Hematopoietic multipotent progenitor cell treated with erythropoietin and hydrocortisone succinate and interleukin-3 and kit ligand, for 17 days (in vitro differentiated cells): Measurements from ENCODE around the gene CDC25B.

Source experiments
- DNase-seq: peaks from one replicate; pipeline ENCODE4 v3.0.0-alpha.2; 2015; ENCODE audit warnings: low spot score

The CDC25B gene

DNA sequence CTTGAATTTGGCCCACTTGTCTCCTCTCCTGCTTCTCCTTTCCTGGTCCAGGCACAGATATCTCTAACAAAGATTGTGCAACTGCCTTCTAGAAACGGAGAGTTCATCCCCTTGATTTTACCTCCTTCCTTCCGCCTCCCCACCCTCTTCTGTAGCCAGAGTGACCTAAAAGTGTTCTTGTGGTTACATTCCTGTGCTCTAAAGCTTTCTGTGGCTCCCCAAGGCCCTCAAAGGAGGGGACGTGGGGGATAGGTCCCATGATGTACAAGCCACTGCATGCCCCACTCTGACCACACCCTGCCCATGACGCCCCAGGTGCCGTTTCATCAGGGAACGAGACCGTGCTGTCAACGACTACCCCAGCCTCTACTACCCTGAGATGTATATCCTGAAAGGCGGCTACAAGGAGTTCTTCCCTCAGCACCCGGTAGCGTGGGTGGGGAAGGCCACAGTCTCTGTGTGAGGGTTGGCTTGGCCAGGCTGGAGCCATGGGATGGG lies 8.2 kb downstream of the CDC25B start:
- DNase-seq = no peak

DNA sequence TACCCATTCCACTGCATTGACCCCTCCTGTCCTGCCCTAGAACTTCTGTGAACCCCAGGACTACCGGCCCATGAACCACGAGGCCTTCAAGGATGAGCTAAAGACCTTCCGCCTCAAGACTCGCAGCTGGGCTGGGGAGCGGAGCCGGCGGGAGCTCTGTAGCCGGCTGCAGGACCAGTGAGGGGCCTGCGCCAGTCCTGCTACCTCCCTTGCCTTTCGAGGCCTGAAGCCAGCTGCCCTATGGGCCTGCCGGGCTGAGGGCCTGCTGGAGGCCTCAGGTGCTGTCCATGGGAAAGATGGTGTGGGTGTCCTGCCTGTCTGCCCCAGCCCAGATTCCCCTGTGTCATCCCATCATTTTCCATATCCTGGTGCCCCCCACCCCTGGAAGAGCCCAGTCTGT lies 8.7 kb downstream of the CDC25B start:
- no peak for DNase-seq

DNA sequence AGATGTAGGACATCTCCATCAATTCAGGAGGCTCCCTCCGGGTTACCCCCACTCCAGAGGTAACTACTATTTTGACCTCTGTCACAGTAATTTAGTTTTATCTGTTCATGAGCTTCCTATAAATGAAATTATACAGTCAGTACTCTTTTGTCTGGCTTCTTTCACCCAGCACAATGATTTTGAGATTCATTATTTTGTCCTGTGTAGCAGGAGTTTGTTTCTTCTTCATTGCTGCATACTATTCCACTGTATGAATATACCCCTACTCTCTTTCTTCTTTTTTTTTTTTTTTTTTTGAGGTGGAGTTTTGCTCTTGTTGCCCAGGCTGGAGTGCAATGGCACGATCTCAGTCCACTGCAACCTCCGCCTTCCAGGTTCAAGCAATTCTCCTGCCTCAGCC lies 12.4 kb downstream of the CDC25B start:
- DNase-seq = no peak

DNA sequence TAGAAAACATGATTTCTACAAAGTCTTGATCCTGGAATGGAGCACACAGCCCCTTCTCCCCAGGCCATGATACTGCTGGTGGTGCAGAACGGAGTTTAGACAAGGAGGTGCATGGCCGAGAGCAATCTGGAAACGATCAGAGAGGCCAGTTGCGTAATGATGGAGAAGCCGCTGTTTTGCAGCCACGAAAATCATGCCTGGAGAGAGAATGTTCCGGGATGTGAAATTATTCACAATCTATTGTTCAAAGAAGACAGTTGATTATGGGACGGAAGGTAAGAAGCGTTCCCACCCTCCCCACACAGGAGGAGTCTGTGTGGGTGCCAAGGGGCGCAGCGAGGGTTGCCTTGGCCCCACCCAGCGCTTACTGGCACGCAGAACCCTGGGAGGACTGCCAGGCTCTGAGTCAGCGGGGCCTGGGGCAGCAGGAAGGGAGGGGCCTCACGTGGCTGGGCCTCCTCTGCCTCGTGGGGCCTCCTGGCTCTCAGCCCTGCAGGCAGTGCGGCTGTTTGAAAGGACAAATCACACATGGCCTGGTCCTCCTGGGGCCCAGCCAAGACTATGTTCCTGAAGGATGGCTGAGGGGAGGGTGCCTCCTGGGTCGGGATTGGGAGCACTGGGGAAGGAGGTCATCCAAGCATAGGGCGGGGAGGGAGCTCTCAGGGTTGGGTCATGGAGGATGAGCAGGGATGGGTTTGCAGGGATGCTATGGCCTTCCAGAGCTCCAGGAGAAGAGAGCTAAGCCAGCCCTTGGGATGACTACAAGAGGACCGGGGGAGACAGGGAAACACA lies 15.6 kb downstream of the CDC25B start:
- DNase-seq = peak; percentile 96

DNA sequence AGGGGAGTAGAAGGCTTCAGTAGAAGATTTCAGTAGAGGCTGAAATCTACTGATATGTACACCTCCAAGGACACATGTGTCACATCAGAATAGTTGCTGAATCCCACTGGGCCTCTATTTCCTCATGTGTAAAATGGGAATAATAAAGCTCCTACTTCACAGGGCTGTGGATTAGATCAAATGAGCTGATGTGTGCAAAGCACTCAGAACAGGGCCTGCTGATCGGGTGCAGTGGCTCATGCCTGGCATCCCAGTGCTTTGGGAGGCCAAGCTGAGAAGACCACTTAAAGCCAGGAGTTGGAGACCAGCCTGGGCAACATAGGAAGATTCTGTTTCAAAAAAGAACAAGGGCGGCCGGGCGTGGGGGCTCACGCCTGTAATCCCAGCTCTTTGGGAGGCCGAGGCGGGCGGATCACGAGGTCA lies 16.2 kb downstream of the CDC25B start:
- no peak for DNase-seq

DNA sequence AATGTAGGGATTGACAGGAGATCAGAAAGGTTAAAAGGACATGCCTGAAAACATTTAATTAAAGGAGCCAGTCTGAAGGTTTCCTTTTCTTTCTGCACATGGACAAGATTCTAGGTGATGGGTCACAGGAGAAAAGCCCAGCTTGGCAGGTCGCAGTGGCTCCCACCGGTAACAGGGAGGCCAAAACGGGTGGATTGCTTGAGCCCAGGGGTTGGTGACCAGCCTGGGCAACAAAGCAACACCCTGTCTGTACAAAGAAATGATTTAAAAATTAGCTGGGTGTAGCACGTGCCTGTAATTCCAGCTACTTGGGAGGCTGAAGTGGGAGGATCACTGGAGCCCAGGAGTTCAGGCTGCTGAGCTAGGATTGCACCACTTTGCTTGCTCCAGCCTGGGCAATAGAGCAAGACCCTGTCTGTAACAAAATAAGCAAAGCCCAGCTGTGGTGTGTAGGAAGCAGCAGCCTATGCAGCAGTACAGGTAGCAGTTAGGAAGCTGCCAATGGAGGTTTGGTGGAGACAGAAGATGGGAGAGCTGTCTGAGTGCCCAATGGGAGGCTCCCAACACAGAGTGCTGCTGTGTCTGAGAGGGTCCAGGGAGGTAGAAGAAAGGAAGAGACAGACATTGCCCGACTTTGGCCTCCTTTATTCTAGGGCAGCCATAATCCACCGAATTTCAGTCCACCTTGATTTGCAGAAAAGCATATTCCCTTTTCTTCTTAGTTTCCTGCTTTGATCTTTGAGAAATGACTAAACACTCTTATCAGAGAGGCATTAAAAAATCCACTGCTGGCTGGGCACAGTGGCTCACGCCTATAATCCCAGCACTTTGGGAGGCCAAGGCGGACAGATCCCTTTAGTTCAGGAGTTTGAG lies 17.1 kb downstream of the CDC25B start:
- DNase-seq = no peak

DNA sequence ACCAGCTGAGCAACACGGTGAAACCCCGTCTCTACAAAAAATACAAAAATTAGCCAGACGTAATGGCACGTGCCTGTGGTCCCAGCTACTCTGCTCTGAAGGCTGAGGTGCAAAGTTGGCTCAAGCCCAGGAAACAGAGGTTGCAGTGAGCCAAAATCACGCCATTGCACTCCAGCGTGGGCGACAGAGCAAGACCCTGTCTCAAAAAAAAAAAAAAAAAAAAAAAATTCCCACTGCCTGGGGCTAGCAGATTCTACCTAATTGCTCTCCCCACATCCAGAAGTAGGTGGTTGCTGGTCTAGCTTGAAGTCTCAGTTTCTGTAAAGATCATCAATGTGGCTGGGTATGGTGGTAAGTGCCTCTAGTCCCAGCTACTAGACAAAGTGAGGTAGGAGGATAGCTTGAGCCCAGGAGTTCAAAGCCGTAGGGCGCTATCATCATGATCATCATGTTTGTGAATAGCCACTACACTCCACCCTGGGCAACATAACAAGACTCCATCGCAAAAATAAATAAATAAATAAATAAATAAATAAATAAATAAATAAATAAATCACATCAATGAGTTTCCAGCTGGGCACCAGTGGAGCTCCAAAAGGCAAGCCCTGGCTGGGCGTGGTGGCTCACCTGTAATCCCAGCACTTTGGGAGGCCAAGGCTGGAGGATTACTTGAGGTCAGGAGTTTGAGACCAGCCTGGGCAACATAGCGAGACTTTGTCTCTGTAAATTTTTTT lies 17.9 kb downstream of the CDC25B start:
- no peak for DNase-seq

DNA sequence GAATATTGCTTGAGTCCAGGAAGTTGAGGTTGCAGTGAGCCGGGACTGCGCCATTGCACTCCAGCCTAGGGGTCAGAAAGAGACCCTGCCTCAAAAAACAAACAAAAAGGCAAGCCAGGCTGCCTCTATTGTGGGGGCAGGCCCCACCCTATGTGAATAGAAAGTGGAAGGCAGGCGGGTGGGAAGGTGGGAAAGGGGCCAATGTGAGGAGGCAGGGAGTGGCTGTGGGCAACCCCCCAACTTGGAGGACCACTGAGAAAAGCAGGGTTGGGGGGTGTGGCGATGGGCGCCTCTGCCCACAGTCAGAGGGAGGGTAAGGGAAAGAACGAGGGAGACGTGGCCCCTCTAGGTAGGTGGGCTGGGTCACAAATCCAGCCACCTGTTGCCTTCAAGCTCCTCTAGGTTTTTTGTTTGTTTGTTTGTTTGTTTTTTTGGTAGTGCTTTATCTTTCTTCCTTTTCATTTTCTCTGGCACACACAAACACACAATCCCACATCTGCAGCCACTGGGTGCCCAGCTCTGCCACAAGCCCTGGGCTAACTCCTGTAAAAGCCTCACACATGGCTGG lies 18.9 kb downstream of the CDC25B start:
- DNase-seq = no peak

DNA sequence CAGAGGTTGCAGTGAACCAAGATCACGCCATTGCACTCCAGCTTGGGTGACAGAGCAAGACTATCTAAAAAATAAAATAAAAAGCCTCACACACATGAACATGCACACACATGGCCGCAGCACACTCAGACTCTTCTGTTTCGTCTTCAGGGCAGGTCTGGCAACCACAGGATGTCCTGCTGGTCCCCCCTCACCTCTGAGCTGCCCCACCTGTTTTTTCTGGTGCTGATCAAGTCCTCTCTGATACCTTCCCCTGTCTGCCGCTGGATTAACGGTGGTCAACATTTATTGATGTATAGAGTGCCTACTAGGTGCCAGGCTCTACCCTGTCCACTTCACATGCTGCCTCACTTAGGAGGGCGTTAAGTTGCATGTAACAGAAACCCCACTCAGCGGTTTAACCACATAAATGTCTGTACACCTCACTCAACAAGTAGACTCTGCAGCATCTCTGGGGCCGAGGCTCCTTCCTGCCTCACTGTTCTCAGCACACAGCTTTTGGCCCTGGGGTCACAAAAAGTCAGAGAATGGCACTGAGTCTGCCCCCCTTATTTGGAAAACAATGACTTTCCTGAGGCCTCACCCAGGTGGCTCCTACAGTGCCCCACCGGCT lies 19.7 kb downstream of the CDC25B start:
- no peak for DNase-seq

DNA sequence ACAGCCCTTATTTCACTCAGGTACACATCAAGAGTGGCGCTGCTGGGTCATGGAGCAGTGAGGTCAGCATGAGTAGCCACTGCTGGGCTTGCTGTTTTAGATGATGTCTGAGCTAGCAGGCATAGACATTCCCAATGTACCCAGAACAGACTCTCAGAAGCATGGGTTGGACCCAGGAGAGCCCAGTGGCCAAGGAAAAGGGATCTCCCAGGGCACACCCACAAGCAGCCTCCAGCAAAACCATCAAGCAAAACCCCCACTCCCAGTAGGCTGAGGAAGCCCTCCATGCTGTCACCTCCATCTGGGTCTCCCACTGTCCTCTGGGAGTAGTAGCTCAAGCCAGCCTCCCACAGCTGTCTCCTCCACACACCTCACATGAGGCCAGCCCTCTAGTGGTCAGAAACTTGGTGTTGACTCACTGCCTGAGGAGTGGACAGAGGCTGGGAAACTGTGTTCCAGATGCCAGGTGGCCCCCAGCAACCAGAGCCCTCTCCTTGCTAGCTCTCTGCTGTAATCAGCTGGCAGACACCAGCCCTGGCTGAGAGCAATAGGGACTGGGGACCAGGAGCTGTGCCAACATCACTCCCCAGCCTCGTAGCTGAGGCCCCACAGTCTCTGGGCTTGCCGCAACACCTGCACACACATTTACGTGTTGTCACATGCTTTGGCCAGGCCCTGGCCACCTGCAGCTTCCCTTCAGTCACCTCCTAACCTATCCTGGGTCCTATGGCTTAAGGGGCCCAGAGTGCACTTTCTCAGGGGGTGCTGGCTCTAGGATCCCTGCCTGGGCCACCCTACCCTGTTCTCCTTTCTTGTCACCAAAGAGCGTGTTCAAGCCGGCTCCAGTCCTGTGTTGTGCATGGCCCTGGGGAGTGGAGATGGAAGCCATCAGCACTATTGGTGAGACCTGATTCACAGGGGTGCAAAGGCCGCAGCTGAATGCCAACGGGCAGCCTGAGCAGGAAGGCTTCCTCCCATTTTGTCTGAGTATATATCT lies 22.3 kb downstream of the CDC25B start:
- DNase-seq = peak; percentile 74

DNA sequence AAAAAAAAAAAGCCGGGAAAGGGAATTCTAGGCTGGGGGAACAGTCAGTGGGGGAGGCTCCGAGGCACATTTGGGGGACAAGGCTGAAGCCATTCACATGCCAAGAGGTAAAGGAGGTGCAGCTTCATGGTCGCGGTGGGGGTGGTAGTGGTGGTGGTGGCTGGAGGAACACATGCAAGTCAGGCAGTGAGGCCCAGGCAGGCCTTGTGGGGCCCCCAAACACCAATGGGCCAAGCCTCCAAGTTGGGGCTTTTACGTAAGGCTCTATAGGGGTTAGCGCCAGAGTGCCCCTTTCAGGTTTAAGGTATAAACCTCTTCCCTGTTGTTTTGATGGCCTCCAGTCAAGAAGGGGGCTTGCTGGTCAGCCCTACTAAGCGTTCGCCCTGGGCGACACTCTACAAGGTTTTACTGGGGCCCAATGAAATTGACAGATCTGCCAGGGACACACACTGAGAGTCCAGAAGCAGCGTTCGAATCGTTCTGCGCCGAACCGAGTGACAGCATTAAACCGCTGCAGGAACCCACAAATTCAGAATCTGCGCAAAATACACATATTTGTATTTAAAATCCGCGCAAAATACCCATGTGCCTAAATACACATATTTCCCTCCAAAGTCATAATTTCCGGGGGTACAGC lies 23.4 kb downstream of the CDC25B start:
- no peak for DNase-seq

DNA sequence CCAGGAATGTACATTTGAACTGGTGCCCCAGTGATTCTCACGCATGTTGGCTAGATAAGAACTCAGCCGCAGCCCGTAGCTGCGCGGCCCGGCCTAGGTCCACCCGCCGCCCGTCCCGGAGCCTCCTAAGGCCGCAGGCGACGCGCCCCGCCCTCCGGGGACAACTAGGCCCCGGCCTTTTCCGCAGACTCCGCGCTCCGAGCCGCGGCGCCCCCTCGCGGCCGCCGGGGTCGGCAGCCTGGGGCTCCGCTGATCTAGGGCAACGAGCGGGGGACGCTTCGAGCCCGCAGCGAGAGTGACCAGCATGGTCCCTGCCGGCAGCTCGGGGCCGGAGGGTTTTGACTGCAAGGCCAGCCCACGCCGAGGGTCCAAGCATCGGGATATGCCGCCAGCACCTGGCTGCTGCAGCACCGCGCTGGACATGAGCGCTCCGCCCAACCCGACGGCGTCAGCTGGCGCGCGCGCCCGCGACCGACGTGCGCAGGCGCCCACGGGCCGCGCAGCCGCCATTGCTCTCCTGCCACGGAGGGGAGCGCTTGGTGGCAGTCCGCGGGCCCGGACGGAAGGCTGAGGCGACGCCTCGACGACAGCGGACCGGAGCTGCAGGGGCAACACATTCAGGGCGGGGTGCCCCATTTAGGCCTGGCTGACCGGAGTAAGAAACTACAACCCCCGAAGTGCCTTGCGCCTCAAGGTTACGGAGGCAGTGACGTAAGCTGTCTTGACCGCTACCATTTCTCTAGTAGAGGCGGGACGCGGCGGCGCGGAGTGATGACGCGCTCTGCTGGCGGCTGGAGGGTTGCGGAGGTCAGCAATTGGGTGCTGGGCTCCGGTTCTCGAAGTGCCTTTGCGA lies 24.2 kb downstream of the CDC25B start, which contains the start of gene AP5S1:
Gene AP5S1 (plus strand): TSS at position 500 of the 853 bp plus-strand sequence. CDS start 1,571 bp downstream, outside the sequence.
- DNase-seq = peak; percentile 98

DNA sequence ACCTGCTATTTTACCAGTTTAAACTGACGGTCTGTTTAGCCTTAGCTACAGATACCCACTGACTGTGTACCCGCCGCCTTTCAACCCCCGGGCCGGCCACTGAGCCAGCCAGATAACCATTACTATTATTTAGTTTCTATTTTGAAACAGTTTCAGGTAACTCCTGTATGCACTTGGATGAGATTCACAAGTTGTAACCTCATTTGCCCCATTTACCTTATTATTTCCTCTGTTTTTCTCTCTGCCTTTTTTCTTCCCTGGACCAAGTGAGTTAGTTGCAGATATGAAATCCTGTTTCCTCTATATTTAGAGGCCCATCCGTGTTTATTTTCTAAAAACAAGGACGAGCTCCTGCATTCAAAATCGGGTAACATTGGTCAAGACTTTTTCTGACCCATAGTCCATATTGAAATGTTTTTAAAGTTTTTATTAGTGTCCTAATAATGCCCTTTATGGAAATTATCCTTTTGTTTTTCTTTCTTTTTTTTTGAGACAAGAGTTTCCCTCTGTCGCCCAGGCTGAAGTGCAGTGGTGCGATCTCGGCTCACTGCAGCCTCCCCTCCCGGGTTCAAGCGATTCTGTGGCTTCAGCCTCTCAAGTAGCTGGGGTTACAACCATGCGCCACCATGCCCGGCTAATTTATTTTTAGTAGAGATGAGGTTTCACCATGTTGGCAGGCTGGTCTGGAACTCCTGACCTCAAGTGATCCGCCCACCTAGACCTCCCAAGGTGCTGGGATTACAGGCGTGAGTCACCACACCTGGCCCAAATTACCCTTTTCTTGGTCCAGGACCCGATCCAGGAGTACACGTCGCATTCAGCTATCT lies 25.0 kb downstream of the CDC25B start:
- DNase-seq = no peak

DNA sequence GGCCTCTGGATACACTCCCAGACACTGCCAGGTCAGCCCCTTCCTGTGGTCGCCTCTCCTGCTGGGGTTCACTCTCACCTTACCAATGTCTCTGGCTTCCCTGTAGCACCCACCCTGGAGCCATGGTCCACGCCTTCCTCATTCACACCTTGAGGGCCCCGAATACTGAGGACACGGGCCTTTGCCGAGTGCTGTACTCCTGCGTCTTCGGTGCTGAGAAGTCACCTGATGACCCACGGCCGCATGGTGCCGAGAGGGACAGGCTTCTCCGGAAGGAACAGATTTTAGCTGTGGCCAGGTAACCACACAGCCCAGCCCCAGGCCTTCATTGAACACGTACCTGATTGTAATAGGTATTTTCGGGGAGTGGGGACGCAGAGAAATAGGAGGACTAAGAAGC lies 25.9 kb downstream of the CDC25B start:
- no peak for DNase-seq

DNA sequence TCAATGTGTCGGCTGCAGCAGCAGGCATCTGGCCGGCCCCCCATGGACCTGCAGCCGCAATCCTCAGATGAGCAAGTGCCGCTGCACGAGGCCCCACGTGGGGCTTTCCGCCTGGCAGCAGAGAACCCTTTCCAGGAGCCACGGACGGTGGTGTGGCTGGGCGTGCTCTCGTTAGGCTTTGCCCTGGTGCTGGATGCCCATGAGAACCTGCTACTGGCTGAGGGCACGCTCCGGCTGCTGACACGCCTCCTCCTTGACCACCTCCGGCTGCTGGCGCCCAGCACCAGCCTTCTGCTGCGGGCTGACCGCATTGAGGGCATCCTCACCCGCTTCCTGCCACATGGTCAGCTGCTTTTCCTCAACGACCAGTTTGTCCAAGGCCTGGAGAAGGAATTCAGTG lies 27.8 kb downstream of the CDC25B start:
- no peak for DNase-seq

DNA sequence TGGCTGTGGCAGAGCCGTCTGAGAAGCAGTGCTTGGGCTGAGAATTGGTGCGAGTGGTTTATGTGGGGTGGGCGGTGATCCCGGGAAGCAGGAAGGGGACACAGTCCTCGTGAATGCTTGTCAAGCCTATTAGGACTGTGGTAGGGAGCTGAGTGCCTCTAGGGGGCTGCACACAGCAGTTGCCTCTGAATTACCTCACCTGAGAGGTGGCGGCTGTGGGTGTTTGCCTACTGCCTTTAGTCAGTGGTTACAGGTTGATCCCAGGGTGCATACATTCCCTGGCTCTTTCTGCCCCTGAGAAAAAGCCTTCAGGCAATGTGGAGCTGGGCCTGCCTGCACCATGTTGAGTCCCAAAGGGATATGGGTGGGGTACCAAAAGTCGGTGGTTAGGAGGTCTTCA lies 29.4 kb downstream of the CDC25B start:
- no peak for DNase-seq

DNA sequence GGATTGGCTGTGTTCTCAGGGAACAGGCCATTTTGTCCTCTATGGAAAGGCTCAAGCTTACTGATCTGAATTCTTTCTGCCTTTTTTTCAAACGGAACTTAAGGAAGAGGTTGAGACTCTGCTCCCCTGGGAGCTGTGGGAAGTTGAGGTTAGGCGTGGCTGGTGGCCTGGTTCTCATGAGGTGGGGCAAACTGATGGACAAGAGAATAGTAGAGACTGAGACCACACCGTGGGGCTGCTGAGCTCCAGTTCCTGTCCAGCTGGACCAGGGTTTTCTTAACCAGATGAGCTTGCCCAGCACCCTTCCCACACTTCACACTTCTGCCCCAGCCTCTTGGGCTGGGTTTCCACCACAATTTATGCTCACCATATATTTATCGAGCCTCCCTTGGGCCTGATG lies 30.3 kb downstream of the CDC25B start:
- DNase-seq = no peak

DNA sequence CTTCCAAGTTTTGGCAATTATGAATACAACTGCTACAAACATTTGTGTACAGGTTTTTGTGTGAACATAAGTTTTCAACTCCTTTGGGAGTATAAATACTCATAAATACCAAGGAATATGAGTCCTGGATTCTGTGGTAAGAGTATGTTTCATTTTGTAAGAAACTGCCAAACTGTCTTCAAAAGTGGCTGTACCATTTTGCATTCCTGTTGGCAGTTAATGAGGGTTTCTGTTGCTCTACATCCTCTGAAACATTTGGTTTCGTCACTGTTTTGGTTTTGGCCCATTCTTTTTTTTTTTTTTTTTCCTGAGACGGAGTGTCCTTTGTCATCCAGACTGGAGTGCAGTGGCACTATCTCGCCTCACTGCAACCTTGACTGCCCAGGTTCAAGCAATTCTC lies 32.7 kb downstream of the CDC25B start:
- no peak for DNase-seq
